GM19043 (cell line): ENCODE results near the gene PPIF.

Experiments
- ATAC-seq: cut with Tn5 transposase; IDR thresholded peaks from one replicate; pipeline ENCODE4 v1.9.1; 2021; ENCODE audit warnings: low read depth; ENCODE audit not compliant: unreplicated experiment

Gene PPIF

GRCh38 chr10:79361726-79362397 lies 14.6 kb downstream of the PPIF start:
- ATAC-seq, result no peak

- ATAC-seq, result no peak
Measured at GRCh38 chr10:79367426-79368189, 20.3 kb downstream of the PPIF start.

GRCh38 chr10:79372871-79373270 lies 25.6 kb downstream of the PPIF start:
- no peak for ATAC-seq

- no peak for ATAC-seq
Measured at GRCh38 chr10:79374312-79375191, 27.3 kb downstream of the PPIF start.

GRCh38 chr10:79375321-79376077 lies 28.2 kb downstream of the PPIF start:
- no peak for ATAC-seq

GRCh38 chr10:79376078-79376628 lies 28.9 kb downstream of the PPIF start:
- no peak for ATAC-seq

- ATAC-seq, result no peak
Measured at GRCh38 chr10:79376751-79377556, 29.7 kb downstream of the PPIF start.

- ATAC-seq, result no peak
Measured at GRCh38 chr10:79377557-79378382, 30.5 kb downstream of the PPIF start.

GRCh38 chr10:79378383-79378646 lies 31.0 kb downstream of the PPIF start:
- ATAC-seq, result no peak

GRCh38 chr10:79378647-79379511 lies 31.6 kb downstream of the PPIF start:
- no peak for ATAC-seq

- no peak for ATAC-seq
Measured at GRCh38 chr10:79379512-79380124, 32.3 kb downstream of the PPIF start.

GRCh38 chr10:79380125-79380945 lies 33.1 kb downstream of the PPIF start:
- ATAC-seq, result no peak

GRCh38 chr10:79380946-79381721 lies 33.9 kb downstream of the PPIF start:
- no peak for ATAC-seq

- no peak for ATAC-seq
Measured at GRCh38 chr10:79381804-79382221, 34.5 kb downstream of the PPIF start.

GRCh38 chr10:79382491-79382941 lies 35.2 kb downstream of the PPIF start:
- no peak for ATAC-seq
